NOMO-1 treated with dmso at 0.1 percent for 144 hours (cell line): ENCODE results near the gene TMIGD1.

Experiments
- DNase-seq: peaks from one replicate; lab custom pipeline; 2025; ENCODE audit not compliant: unreplicated experiment; lab: John Stamatoyannopoulos, UW

TMIGD1 gene, protein sequence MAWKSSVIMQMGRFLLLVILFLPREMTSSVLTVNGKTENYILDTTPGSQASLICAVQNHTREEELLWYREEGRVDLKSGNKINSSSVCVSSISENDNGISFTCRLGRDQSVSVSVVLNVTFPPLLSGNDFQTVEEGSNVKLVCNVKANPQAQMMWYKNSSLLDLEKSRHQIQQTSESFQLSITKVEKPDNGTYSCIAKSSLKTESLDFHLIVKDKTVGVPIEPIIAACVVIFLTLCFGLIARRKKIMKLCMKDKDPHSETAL

GRCh38 chr17:30333503-30334360 is at the start of gene TMIGD1:
Gene TMIGD1, minus strand, starts transcription at chr17:30334057. Its CDS starts 1,924 bp downstream, at chr17:30332133.
- DNase-seq, result no peak

DNA sequence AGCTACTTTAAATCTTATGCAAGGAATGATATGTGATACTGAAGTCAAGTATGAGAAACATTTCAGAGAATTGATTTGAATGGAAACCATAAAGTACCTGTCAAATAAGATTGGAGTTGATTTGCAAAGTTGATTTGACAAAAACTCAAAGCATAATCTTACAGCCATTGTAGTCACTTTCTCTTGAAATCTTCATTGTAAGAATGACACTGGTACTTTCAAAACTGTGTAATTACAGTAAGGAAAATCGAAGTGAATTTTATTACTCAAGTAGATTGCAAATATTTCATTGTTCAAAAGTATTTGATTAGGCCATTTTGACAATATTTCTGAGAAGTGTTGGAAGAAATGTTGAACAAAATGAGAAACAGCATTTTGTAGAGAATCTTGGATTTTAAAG is 48.5 kb upstream of the TMIGD1 start:
- DNase-seq, result no peak

GRCh38 chr17:30381340-30381659 is 47.4 kb upstream of the TMIGD1 start:
- DNase-seq, result no peak

DNA sequence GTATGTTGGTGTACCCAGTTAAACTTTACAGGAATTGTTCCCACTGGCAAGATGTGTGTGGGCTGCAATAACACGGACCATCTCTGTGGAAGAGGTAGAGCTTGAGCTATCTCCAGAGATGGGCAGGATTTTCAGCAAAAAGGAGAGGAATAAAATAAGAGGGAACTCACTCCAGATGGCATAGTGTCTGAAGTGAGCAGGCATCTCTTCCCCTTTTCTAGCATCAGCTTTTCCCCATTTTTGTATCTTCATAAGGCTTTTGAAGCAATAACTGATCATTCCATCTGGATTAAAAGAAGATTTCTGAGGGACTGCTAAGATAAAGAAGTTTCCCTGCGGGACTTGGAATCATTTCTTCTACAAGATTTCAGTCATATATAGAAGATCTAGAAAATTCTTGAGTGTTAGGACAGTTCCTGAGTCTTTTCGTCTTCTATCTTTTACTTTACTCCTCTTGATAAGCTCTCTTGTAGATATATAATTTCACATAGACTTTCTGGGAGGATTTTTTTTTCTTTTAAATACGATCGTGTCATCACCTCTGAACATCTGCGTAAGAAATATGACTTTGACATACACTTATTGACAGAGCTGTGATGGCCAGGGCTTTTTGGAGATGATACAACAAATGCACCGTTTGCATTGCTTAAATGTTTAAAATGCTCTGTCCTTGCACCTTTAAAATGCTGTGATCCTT is 46.9 kb upstream of the TMIGD1 start:
- no peak for DNase-seq

DNA sequence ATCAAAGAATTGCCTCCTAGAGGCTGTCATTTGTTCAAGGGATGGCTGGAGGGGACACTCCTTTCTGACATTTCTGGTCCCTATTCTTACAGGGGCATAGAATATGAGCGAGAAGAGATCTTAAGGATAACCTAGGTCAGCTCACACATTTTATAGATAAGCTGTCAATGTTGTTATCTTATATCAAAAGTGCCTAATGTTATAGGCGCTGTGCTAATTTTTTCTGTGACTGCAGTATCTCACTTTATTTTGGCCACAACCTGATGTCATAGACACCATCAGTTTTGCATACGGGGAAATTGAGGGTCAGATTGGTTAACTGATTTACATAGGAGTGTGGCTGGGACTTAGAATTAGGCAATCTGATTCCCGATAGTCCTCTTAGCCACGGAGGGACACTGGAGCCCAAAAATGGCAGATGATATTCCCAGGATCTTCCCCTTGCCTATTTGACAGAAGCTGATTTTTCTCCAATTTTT is 46.1 kb upstream of the TMIGD1 start:
- DNase-seq, result no peak

DNA sequence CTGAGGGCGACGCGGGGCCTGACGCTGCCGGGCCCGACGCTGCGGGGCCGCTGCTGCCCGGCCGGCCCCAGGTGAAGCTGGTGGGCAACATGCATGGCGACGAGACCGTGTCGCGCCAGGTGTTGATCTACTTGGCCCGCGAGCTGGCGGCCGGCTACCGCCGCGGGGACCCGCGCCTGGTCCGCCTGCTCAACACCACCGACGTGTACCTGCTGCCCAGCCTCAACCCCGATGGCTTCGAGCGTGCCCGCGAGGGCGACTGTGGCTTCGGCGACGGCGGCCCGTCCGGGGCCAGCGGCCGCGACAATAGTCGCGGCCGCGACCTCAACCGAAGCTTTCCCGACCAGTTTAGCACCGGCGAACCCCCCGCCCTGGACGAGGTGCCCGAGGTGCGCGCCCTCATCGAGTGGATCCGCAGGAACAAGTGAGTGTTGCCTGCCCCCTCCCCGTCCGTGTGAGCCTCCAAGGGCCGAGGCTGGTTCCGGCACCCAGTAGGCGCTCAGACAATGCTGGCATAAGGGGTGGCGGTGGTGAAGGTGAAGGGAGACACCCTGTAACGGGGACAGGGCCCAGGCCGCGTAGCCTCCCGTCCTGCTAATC is 45.5 kb upstream of the TMIGD1 start:
- DNase-seq, result no peak

- DNase-seq, result peak; percentile 93
Observed at GRCh38 chr17:30378825-30379302, 45.0 kb upstream of the TMIGD1 start, which contains the start of gene CPD. Gene CPD, plus strand, starts transcription at chr17:30378927. Its CDS starts 54 bp downstream, at chr17:30378981.

DNA sequence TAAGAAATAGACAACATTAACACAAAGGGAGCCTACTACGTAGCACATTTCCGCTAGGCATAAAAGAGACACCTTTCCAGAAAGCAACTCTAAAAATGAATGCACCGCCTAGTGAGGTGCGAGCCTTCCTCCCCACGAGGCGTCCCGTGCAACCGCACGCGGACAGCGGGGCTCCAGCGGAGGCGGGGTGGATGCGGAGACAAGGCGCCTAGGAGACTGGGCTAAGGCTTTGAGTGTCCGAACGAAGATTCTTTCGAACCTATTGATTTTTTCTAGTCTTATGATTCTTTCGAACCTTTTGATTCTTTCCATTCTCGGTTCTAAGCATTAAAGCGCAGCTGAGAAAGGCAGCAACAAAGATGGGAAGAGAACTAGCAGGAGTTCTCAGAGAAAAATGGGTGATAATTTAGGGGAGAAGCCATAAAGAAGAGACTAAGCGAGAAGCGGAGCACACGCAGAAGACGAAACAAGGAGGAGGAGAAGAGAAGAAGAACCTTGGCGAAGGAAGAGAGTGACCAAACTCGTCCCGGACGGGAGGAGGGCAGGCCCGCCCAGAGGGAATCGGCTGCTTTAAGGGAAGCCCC is 44.5 kb upstream of the TMIGD1 start:
- DNase-seq, result no peak

DNA sequence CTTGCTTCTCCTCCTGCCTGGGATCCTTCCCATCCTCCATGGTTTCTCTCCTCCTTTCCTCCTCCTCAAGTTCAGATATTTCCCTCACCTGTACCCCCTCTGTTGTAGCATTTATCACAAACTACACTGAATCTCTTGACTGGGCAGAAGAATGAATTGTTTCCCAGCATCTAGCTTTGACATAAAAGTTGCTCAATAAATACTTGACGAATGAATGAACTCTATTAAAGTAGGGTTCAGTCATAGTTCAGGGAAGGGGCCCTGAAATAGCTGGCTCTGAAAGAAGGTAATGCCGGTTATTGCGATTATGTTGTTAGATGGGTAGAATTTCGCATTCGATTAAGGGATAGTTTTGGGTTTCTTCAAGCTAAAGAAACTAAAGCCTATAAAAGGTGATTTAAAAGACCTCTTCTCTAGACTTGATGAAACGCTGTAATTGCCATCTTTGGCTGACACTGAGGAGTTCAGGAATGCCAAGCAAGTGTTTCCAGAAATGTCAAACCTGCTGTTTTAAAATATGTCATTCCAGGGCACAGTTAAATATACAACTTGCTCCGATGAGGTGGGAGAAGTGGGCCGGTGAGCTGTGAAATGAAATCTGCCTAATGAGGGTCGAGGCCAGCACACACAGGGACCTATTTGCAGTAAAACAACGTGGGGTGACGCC is 43.9 kb upstream of the TMIGD1 start:
- DNase-seq, result no peak

DNA sequence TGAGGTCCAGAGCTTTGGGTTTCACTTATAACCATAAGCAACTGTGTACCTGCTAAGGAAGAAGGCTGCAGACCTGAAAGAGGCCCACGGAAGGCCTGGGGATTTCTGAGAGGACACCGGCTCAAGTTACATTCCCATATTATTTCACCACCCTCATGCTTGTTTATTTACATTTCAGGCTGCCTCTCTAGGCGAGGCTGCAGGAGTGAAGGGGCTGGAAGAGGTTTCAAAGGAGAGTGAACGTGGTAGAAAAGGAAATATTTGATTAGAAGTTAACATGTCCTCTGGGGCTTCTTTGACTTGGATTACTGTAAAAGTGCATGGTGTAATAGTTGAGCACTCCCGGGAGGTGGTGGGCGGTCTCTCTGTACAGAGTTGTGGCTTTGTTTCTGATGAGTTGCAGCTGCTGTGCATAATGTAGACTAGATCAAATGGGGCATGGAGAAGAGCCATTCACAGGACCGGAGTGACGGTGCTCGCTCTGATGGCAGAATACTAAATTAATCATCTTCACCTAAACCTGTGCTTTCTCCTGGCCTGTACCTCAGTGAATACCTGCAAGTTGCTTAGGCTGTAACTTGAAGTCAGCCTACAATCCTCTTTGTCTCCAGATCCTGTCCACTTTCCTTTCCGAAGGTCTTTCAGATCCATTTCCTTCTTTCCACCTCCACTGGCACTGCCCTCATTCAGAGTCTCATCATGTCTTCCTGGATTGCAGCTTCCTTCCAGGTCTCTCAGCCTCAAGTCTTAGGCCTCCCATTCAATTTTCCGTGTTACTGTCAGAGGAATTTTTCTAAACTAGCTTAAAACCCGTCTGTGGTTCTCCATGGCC is 43.0 kb upstream of the TMIGD1 start:
- DNase-seq, result no peak

DNA sequence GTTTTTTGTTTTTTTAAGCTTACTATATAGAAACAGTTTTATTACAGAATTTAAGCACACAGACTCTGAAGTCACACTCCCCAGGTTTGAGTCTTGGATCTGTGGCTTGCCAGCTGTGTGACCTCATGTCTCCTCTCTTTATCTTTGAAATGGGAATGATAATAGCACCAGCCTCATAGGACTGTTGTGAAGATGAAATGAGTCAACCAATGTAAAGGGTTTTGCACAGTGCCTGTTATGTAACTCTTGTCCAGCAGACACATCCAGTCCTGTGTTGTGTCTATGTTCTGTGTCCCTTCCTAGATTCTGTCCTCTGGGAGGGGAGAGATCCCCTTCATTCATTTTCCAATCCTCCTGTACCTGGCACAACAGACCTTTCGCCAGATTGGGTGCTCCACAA is 41.8 kb upstream of the TMIGD1 start:
- DNase-seq, result no peak

DNA sequence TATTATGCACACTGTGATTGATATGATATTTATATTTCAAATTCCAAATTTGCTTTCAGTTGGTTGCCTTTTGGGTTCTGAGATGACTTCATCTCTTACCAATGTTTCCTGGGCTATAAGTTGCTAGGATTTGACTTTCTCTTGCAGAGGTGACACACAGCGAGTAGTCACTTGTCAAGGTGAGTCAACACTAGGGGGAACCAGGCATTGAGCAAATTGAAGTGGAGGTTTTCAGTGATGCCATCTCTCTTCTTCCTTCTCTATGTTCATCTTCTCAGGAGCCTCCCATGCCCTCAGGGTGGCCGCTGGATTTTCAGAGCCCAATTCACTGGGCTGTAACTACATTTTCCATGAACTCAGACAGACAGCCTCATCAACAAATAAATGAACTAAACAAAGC is 38.9 kb upstream of the TMIGD1 start:
- no peak for DNase-seq

DNA sequence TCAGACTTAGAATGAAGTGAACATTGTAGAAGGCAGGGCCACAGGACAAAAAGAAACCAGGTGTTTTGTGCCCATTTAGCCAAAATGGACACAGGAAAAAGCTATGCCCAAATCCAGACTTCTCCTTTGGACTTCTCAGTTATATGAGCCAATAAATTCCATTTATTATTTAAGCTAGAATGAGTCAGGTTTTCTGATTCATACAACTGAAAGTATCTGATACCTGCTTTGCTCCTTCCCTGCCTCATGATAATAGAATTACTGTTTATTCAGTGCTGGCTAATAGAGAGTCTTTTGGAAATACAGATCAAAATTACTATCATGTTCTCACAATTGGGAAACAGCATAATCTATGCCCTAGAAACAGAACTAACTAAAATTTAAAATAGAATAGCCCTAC is 36.1 kb upstream of the TMIGD1 start:
- no peak for DNase-seq

- no peak for DNase-seq
Observed at GRCh38 chr17:30368912-30369720, 35.3 kb upstream of the TMIGD1 start.

GRCh38 chr17:30366536-30366935 is 32.7 kb upstream of the TMIGD1 start:
- no peak for DNase-seq

- DNase-seq, result peak; percentile 91
Observed at GRCh38 chr17:30363715-30364202, 29.9 kb upstream of the TMIGD1 start.

DNA sequence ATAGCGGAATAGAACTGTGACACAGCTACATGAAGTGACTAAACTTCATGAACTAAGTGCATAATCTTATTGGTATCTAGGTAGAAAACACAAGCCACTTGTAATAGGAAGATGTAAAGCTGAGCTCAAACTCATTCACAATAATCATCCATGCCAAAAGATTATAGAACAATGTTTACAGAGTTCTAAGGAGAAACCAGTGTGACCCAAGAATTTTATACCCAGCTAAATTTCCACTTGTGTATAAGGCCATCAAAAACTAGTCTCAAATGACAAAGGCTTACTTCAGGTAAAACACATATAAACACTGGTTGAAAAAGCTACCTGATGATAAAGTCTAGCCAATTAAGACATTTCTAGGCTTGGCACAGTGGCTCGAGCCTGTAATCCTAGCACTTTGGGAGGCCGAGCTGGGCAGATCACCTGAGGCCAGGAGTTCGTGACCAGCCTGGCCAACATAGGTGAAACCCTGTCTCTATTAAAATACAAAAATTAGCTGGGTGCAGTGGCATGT is 28.0 kb upstream of the TMIGD1 start:
- no peak for DNase-seq
